Suprapubic skin (tissue), 4 donors: ENCODE measurements around the gene ARFGAP1.

ENCODE experiments used
- CTCF ChIP-seq, 2 donors: fragments of 200-600 bp in 1 of 2; fragments of 450-650 bp in 1 of 2; sonication (generic) in 1 of 2; IDR thresholded peaks; one replicate each; pipeline ENCODE4 v1.5.1; 2016 to 2019; ENCODE audit warnings: antibody characterized with exemption in 2 of 2, mild to moderate bottlenecking in 1 of 2, moderate library complexity in 1 of 2
- EP300 ChIP-seq: sonication (generic); formaldehyde crosslinking; IDR thresholded peaks from one replicate; pipeline ENCODE4 v1.6.1; 2017; ENCODE audit warnings: antibody characterized with exemption
- POLR2A ChIP-seq, 2 donors: fragments of 450-650 bp; IDR thresholded peaks; one replicate each; pipeline ENCODE4 v1.6.1; 2017; ENCODE audit warnings: antibody characterized with exemption in 2 of 2, mild to moderate bottlenecking in 2 of 2, moderate library complexity in 2 of 2
- POLR2AphosphoS5 ChIP-seq, 3 donors: sonication (generic); formaldehyde crosslinking; IDR thresholded peaks; one replicate each; pipeline ENCODE4 v1.6.1; 2017; ENCODE audit warnings: antibody characterized with exemption in 3 of 3

- TF ChIP-seq CTCF (IDR thresholded peaks at IDR 0.05), result no peak
- TF ChIP-seq POLR2A (IDR thresholded peaks at IDR 0.05), result no peak
- no peak for TF ChIP-seq POLR2AphosphoS5 (IDR thresholded peaks at IDR 0.05)
- TF ChIP-seq EP300, result no peak
Measured at GRCh38 chr20:63264519-63264918, 8.1 kb upstream of the ARFGAP1 start.
